Common myeloid progenitor, CD34-positive (primary cell): Measurements from ENCODE around the gene SYNE1.

Experiments used
- CTCF ChIA-PET: fragments of 350-600 bp; sonication (Branson Sonifier 250); formaldehyde crosslinking; loops from one replicate; lab custom pipeline; 2021; ENCODE audit warnings: antibody characterized with exemption; lab: Charles Lee
- POLR2A ChIA-PET: fragments of 350-600 bp; sonication (Branson Sonifier 250); formaldehyde crosslinking; loops from one replicate; lab custom pipeline; 2021; ENCODE audit warnings: antibody characterized with exemption; lab: Charles Lee
- DNase-seq, 3 donors: peaks; one replicate each; pipeline versions ENCODE4 v3.0.0 to v3.0.0-alpha.2; 2013
- H3K27ac ChIP-seq, 2 experiments: 1 replicate in 1 of 2; 2 replicates in 1 of 2; pipeline ENCODE4 v1.7.0; 2013; ENCODE audit warnings: inconsistent platforms in 2 of 2, low read length in 2 of 2, mild to moderate bottlenecking in 2 of 2, low read depth in 1 of 2, moderate library complexity in 1 of 2; ENCODE audit not compliant: severe bottlenecking in 2 of 2, insufficient read depth in 1 of 2, poor library complexity in 1 of 2
- H3K27me3 ChIP-seq, 5 experiments: replicated peaks in 2 of 5; 1 replicate in 3 of 5; 2 replicates in 2 of 5; pipeline versions ENCODE4 v1.6.1 to v1.7.0; 2013; ENCODE audit warnings: low read length in 4 of 5, mild to moderate bottlenecking in 2 of 5, moderate library complexity in 2 of 5, inconsistent platforms in 1 of 5; ENCODE audit not compliant: insufficient read depth in 5 of 5, control insufficient read depth in 4 of 5
- H3K36me3 ChIP-seq, 4 experiments: 1 replicate in 2 of 4; 2 replicates in 2 of 4; pipeline versions ENCODE4 v1.6.1 to v1.7.0; 2013; ENCODE audit warnings: low read length in 3 of 4, control low read depth in 1 of 4, mild to moderate bottlenecking in 1 of 4; ENCODE audit not compliant: control insufficient read depth in 4 of 4, insufficient read depth in 4 of 4
- H3K4me1 ChIP-seq, 4 experiments: 1 replicate in 3 of 4; 2 replicates in 1 of 4; pipeline versions ENCODE4 v1.6.1 to v1.7.1; 2013; ENCODE audit warnings: low read length in 3 of 4, mild to moderate bottlenecking in 3 of 4, control low read depth in 1 of 4, inconsistent platforms in 1 of 4, moderate library complexity in 1 of 4; ENCODE audit not compliant: control insufficient read depth in 4 of 4, insufficient read depth in 4 of 4; ENCODE audit errors: control extremely low read depth in 1 of 4
- H3K4me3 ChIP-seq, 7 experiments: 1 replicate in 4 of 7; 2 replicates in 3 of 7; pipeline versions ENCODE4 v1.5.1 to v1.7.0; 2013; ENCODE audit warnings: mild to moderate bottlenecking in 7 of 7, low read length in 6 of 7, moderate library complexity in 6 of 7, inconsistent platforms in 2 of 7, low read depth in 2 of 7, control low read depth in 1 of 7; ENCODE audit not compliant: insufficient read depth in 4 of 7, control insufficient read depth in 1 of 7; ENCODE audit errors: extremely low read depth in 1 of 7
- H3K9me3 ChIP-seq, 5 experiments: 1 replicate in 4 of 5; 2 replicates in 1 of 5; pipeline versions ENCODE4 v1.6.1 to v1.7.1; 2013; ENCODE audit warnings: low read length in 4 of 5, mild to moderate bottlenecking in 2 of 5, inconsistent platforms in 1 of 5, low read depth in 1 of 5, moderate library complexity in 1 of 5; ENCODE audit not compliant: control insufficient read depth in 4 of 5, insufficient read depth in 2 of 5; ENCODE audit errors: control extremely low read depth in 1 of 5
- WGBS: methylation state at CpG from one replicate; pipeline ENCODE4 v1.1.5; 2013; ENCODE audit not compliant: insufficient coverage; 5-methylcytosine and 5-hydroxymethylcytosine counted together

The SYNE1 gene

GRCh38 chr6:152277826-152278329 is 359.3 kb downstream of the SYNE1 start:
- Histone ChIP-seq H3K9me3 (no peaks in the 10 kb centered on the region), H3K27me3 (no peaks in the 10 kb centered on the region), H3K27ac (no peak overlapping the region), H3K36me3 (peaks cover 12 to 57% (median 27%) of the 10 kb centered on the region in 4 experiments), H3K4me1 (no peaks in the 10 kb centered on the region), H3K4me3 (no peak overlapping the region)
- POLR2A ChIA-PET: no interaction called here
- no peak for DNase-seq
- CTCF ChIA-PET: interaction anchor here (1.1 to 1.5 kb wide), 3 partner anchors 10 to 79 kb away, joined by 3 to 5 read pairs (median 3); no protein-coding TSS in a partner anchor
- over 99% methylated on average over 9 of the region's 9 CpGs for WGBS

- Histone ChIP-seq H3K27ac (no peak overlapping the region), H3K36me3 (peaks cover 8 to 42% (median 32%) of the 10 kb centered on the region in 4 experiments), H3K4me1 (no peaks in the 10 kb centered on the region), H3K27me3 (no peaks in the 10 kb centered on the region), H3K4me3 (no peak overlapping the region), H3K9me3 (no peaks in the 10 kb centered on the region)
- WGBS: 100% methylated on average over 1 of the region's 4 CpGs
- ChIA-PET POLR2A (no interaction called here), CTCF (interaction anchor here (1.0 to 1.5 kb wide), 2 partner anchors 28 to 78 kb away, joined by 3 read pairs; no protein-coding TSS in a partner anchor)
- DNase-seq: no peak
These were observed 363.5 kb downstream of the SYNE1 start for GRCh38 chr6:152273638-152274037.

GRCh38 chr6:152273002-152273401 is 364.2 kb downstream of the SYNE1 start:
- Histone ChIP-seq H3K4me1 (no peaks in the 10 kb centered on the region), H3K36me3 (peaks cover 6 to 36% (median 31%) of the 10 kb centered on the region in 4 experiments), H3K27ac (no peak overlapping the region), H3K4me3 (no peak overlapping the region), H3K9me3 (no peaks in the 10 kb centered on the region), H3K27me3 (no peaks in the 10 kb centered on the region)
- ChIA-PET CTCF (interaction anchor here (0.9 to 1.2 kb wide), 2 partner anchors 25 to 84 kb away, joined by 3 read pairs; no protein-coding TSS in a partner anchor), POLR2A (no interaction called here)
- no peak for DNase-seq
- 100% methylated on average over 2 of the region's 3 CpGs for WGBS

- Histone ChIP-seq H3K9me3 (no peaks in the 10 kb centered on the region), H3K27me3 (no peaks in the 10 kb centered on the region), H3K36me3 (peaks cover under 1 to 35% (median 29%) of the 10 kb centered on the region in 4 experiments), H3K4me3 (no peak overlapping the region), H3K27ac (no peak overlapping the region), H3K4me1 (no peaks in the 10 kb centered on the region)
- no peak for DNase-seq
- ChIA-PET CTCF (interaction anchor here (0.9 to 1.2 kb wide), 2 partner anchors 25 to 84 kb away, joined by 3 read pairs; no protein-coding TSS in a partner anchor), POLR2A (no interaction called here)
- no CpG with 5 or more reads among the region's 1 CpG for WGBS
These were observed 364.7 kb downstream of the SYNE1 start for GRCh38 chr6:152272486-152272885.

- 100% methylated on average over 3 of the region's 6 CpGs for WGBS
- CTCF ChIA-PET: interaction anchor here (1.2 to 1.9 kb wide), 3 partner anchors 25 to 67 kb away, joined by 3 to 6 read pairs (median 3); no protein-coding TSS in a partner anchor
- Histone ChIP-seq H3K36me3 (peaks cover 0 to 36% (median 29%) of the 10 kb centered on the region in 4 experiments), H3K27me3 (no peaks in the 10 kb centered on the region), H3K9me3 (no peaks in the 10 kb centered on the region), H3K4me3 (no peak overlapping the region), H3K4me1 (no peaks in the 10 kb centered on the region), H3K27ac (no peak overlapping the region)
- POLR2A ChIA-PET: no interaction called here
- DNase-seq: no peak
These were observed 365.2 kb downstream of the SYNE1 start for GRCh38 chr6:152271776-152272464.

GRCh38 chr6:152270301-152270925 is 366.7 kb downstream of the SYNE1 start:
- Histone ChIP-seq H3K27me3 (no peaks in the 10 kb centered on the region), H3K36me3 (peaks cover 0 to 33% (median 24%) of the 10 kb centered on the region in 4 experiments), H3K4me1 (no peaks in the 10 kb centered on the region), H3K4me3 (no peak overlapping the region), H3K27ac (no peak overlapping the region), H3K9me3 (no peaks in the 10 kb centered on the region)
- ChIA-PET CTCF (interaction anchor here (1.0 to 1.9 kb wide), 3 partner anchors 9 to 68 kb away, joined by 3 to 6 read pairs (median 3); no protein-coding TSS in a partner anchor), POLR2A (no interaction called here)
- DNase-seq: no peak
- WGBS: 100% methylated on average over 1 of the region's 1 CpG
